Measurements from ENCODE around the gene MIPEP.
A peak's percentile ranks its signal among the peaks of the same experiment; 100 is the strongest.

Gene MIPEP

DNA sequence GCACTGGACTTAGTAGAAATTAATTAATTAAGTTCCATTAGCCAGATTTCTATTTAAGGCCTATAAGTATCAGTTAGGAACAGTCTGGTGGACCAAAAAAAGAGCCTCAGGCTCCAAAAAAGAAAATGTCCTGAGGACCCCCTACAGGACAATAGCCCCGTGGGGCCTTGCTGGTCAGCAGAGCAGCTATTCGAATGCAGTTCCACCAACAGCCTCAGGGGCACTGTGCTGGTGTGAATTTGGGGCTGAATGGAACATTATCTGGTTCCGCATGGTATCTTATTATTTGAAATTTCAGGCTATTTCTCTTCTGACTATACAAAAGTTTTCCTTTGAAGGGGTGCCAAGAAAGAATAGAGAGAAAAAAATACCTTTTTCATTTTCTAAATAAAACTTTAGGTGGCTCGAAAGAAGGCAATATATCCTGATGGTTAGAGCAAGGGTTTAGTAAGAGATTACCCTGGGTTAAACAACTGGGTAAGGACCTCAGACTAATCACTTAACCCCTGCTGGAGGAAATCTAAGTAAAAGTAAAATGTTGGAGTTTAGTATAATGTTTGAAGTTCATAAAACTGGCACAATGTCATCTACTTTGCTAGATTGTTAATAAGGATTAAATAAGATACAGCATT, 147.2 kb downstream of the MIPEP start:
- DNase-seq, result no peak

DNA sequence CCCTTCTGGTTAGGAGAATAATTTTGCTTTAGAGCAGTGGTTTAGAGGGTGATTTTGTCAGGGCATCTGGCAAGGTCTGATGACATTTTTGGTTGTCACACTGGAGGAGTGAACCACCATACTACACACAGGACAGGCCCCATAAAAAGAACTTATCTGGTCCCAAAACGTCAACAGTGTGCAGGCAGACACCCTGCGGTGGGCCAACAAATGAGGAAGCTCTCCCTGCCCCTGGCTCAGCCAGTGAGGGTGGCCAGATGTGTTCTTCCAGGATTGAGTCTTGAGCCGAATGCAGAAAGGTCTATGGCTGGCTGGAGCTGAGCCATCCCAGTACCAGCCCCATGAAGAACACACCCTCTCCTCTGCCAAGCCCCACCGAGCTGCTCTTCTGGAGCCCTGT, 149.2 kb downstream of the MIPEP start:
- no peak for DNase-seq

DNA sequence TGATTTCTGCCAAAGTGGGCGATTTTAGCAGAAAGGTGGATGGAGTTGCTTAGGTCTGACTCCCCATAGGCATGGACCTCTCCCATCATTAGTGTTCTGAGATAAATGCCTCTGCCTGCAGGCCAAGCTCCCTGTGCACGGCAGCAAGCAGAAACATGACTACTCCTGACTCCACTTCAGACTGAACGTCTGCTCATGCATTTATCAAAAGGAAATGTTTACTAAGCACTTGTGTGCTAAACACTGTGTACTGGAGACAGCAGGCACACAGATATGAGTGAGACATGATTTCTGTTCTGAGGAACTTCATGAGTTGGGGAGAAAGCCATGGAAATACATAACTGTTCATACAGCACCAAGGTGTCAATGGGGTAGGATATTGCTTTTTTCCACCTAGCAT, 149.6 kb downstream of the MIPEP start:
- DNase-seq, result peak; percentile 78

DNA sequence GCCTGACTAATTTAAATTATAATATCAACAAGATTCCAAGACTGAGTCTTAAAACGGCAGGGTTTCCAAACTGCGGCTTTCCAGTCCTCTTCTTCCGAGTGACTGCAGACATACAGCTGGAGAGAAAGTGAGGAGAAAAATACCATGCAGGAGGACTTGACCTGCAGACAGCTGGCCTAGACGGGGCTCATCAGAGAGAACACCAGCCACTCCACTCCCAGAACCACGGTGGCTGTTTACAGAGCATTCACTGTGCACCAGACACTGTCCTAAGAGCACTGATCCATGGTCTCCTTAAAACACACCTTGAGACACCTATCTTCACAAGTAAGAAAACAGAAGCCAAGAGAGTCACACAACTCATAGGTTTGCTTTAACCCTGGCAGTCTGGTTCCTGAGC, 152.7 kb downstream of the MIPEP start:
- no peak for DNase-seq

DNA sequence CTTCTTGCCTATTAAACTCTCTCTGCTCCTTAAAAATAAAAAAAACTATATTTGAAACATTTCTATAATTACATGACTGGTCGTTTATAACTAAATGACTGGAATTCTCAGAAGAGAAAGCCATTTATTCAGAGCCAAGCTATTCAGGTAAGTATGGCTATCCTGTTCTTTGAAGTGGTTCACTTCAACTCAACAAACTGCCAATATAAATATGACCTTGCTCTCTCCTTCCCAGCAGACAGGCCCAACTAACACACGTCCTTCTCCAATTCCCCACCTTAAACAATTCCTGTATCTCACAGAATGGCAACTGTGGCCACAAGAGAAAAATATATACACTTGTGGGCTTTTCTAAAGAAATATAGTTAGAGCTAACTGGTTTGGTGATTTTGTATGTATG, 153.9 kb downstream of the MIPEP start:
- peak; percentile 49 for DNase-seq

DNA sequence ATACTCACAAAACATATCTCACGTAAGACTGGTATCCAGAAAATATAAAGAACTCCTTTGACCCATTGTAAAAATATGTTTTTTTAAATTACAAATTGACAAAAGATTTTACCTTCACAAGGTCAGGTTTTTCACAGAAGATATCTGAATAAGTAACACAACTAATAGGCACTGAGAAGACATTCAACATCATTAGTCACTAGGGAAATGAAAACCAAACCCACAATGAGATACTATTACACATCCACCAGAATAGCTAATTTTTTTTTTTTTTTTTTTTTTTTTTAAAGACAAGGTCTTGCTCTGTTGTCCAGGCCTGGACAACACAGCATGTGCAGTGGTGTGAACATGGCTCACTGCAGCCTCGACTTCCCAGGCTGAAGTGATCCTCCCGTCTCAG, 157.5 kb downstream of the MIPEP start:
- no peak for DNase-seq

DNA sequence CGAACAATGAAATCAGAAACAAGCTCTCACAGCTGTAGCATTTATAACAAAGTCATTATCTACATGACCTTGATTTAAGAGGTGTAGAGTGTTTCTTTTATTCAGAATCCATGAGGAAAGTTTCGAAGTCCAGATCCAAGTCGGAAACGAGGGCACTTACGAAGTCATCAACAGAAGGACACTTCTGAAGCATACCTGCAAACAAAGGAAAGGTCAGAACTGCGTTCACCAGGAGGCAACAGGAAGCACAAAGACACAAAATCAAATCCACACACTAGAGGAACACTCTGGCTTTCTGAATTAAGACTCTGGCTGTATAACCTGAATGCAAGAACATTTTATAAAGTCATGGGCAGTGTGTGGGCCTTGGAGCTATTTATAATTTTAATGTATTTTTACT, 158.9 kb downstream of the MIPEP start:
- peak; percentile 30 for DNase-seq

DNA sequence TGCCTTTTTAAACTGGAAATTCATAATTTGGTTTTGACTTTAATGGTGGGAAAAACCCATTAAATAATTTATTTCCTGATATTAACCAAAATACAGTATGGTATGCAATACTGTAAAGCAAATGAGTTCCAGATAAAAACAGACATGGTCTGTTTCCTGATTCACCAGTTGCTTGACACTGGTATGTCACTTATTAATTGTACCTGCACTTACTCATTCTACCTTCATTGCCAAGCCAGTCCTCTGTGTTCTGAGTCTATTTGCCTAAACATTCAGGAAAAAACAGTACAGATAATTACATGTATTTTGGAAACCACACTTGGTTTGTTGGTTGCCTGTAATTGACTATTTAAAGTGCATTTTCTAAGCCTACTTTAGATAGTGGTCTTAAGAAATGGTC, 159.7 kb downstream of the MIPEP start:
- DNase-seq, result no peak

DNA sequence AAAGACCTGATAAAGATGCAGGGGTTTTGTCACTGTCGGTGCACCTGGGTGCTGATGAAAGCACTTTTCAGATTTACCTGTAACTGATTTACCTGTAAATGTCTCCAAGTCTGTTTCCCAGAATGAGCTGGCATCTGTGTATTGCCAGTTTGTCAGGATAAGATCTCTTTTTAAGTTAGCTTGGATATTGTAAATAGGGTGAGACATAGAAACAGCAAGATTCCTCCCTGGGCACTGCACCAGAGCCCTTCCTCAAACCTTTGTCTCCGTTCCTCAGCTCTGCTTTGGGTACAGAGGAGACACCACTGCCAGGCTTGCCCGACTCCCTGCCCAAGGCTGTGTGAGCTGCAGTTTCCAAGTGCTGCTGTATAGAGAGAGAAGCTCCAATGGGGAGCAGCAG, 160.4 kb downstream of the MIPEP start:
- DNase-seq, result no peak

DNA sequence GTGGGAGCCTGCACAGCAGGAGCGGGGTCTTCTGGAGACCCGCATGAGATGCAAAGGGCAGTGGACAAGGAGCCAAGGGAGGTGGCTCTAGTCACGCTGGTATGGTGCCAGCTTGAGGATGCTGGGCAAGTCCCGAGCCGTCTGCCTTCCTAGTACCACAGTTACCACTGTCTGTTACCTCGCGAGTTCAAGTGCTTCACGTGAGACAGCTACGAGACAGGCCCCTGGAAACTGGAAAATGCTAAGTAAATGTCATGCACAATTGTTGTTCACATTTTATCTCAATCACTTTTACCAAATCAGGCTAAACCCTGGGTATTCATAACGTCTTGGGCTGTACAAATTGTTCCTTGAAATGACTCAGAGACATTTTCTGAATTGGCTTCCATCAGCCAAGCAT, 163.3 kb downstream of the MIPEP start:
- DNase-seq, result no peak

DNA sequence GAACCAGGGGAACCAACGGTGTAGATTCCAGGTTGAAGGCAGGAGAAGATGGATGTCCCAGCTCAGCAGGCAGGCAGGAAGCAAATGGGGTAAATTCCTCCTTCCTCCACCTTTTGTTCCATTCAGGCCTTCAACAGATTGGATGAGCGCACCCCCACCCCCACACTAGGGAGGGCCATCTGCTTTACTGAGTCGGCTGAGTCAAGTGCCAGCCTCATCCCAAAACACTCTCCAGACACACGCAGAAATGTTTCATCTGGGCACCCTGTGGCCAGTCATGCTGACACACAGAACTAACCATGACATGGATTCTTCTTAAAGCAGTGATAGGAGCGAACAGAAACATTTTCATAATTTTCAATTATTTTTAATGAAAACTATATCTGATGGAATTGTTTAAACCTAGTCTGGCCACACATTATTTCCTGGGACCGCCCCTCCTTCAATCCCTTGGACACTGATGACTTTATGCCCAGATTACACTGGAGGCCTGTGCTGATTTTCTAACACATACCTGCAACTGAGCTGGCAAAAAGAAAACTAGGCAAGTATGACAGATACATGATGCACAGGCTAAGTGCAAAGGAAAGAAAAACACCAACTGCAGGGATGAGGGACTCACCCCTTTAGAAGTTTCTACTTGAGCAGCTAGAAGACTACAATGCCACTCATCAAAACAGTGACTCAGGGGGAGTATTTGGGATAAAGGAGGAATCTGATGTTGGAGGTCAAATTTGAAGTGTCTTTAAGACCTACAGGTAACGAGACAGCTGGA, 164.8 kb downstream of the MIPEP start:
- DNase-seq, result peak; percentile 19

DNA sequence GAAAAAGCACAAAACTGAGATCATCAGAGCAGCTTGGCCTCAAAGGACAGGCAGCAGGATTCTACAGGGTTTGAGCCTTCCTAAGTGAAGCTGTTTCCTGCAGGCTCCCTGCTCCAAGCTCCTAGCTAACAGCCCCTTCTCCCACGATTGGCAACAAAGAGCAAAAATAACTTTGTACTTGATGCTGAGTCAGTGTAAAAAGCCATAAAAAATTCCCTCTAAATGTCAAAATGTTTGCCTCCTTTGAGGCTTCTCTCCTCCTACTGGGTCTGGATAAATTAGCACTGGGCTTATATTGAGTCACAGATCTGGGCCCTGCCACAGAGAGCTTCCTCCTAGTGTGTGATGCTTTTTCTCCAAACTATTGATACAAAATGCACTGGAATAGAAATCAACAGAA, 165.7 kb downstream of the MIPEP start:
- no peak for DNase-seq

DNA sequence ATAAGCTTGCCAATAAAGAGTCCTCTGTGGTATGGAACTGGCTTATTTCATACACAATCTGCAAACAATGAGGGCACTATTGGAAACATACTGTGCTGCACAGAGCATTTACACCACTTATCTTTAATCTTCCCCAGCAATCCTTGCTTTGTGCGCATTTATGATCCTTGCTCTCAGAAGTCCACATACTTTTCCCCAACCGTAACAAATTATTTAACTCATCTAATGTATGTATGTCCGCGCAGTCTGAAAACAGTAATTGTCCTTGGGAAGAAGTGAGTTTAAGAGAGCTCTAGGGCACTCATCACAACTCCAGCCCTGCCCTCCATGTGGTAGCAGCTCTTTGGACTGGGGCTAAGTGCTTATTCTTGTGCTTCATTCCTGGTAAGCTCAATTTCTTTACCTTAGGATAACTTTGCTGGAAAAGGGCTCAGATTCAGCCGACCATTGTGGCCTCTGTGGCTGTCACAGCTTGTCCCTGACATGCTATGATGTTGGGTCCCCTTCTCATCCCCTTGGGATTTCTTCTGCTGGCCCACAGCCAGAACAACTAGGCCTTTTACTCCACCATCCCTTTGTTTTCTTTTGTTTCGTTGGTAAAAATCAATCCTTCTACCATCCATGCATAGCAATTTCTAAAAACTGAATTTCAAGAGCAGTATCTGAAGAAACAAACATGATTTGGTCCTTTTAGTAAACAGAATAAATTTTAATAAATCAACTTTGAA, 166.3 kb downstream of the MIPEP start:
- no peak for DNase-seq

DNA sequence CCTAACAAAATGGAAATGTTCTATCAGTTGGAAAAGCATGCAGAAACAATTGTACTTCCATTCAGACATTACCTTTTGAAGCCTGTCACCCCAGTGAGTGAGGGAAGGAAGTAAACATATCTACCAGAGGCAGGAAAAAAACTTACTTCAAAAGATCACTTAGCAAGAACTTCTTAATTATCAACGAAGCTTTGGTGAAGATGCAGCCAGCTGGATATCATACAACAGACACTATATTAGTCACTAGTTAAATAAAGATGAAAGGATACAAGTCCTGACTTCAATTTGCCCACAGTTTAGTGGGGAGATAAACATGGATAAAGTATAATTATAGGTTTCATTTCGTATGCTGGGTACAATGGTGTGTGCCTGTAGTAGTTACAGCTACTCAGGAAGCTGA, 170.2 kb downstream of the MIPEP start:
- DNase-seq, result no peak

DNA sequence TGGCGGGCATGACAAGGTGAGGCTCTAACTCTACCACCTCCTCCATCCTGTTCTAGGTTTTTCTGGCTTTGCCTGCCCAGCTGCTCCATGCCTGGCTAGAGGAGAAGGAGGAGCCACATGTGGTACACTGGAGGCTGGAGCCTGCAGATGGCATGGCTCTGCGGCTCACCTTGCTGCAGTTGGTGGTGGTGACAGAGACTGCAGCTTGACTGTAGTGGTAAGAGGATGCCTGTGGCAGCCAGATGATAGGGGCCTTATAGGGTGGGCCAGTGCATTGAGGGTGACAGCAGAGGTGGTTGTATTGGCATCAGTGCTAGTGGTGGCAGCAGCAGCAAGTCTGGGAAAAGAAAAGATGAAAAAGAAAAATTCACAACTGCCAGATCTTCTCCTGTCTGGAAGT, 172.8 kb downstream of the MIPEP start:
- no peak for DNase-seq

DNA sequence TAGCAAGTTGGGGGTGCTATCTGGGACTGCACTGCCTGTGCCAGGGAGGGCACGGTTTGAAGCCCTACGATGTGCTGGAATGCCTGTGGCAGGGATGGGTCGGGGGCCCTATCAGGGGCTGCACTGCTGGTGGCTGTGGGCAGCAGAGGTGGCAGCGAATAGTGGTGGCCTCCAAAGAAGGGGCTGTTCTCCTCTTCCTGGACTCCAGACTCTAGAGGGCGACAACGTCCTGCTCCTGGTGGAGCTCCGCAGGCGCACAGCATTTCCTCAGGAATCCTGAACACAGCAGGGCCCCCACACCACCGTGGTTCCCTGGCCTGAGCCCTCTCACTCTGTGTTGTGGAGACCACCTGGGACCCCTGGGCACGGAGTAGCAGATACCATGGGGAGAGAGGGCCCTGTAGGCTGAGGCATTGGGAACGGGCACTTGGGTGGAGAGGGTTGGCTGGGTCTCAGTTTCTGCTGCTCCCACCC, 173.4 kb downstream of the MIPEP start:
- no peak for DNase-seq

DNA sequence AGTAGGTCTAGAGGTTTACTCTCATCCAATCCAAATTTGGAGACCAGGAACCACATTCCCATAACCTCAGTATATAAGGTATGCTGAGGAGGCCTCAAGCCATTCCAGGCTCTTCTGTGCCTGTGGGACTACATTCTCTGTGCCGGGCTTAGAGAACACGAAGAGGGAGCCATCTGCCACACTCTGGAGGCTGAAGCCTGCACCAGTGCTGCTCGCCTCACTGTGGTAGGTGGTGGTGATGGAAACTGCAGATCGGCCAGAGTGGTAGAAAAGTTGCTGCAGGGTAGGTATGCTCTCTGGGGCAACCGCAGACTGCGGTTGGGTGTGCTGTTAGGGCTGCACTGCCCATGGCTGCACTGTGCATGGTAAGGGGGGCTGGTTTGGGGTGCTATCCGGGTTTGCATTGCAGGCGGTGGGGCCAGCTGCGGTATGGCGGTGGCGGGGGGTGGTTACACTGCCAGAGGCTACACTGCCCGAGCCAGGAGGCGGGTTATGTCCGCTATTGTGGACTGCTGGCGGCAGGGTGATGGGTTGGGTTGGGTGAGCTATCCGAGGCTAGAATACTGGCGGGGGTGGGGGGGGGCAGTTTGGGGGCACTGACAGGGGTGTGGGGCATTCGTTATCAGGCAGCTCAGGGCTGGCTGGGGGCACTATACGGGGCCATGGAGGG, 174.0 kb downstream of the MIPEP start:
- no peak for DNase-seq

DNA sequence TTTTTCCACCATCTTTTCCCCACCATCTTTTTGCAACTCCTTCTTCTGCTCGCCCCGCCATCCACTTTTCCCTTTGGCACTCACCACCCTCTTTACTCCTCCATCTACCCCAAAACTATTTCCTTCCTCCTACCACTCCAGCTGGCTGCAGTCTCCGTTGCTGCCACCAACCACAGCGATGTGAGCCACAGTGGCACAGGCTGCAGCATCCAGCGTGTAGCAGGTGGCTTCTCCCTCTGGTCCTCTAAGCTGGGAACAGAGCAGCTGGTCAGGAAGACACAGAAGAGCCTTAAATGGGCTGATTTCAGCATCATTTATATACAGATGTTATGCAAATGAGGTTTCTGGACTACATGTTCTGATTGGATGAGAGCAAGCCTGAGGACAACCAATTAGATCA, 174.5 kb downstream of the MIPEP start:
- no peak for DNase-seq

DNA sequence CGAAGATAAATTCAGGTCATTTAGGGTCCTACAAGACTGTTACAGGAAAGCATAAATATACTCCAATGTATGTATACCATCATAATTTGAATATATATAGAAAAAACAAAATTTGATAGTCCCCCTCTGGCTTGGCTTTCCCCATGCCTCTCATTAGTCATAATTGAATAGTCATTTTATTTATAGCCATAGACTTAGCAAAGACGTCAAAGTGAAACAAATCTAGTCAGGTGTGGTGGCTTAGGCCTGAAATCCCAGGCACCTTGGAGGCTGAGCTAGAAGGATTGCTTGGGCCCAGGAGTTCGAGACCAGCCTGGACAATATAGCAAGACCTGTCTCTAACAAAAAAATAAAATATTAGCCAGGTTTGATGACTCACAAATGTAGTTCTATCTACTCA, 177.8 kb downstream of the MIPEP start:
- DNase-seq, result no peak

DNA sequence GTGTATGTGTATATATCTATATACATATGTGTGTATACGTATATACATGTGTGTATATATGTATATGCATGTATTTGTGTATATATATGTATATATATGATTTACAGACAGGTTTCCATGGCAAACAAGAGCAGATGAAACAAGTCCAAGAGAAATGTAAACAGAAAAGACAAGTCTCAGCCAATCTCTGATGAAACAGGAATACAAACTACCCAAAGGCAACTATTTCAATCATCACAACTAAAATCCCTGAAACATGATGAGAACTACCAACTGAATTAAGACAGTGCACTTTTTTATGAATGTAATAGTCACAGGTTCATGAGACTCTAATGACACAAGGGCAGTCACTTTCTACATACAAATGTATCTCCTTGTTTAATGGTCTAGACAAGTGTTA, 178.8 kb downstream of the MIPEP start:
- DNase-seq, result no peak

DNA sequence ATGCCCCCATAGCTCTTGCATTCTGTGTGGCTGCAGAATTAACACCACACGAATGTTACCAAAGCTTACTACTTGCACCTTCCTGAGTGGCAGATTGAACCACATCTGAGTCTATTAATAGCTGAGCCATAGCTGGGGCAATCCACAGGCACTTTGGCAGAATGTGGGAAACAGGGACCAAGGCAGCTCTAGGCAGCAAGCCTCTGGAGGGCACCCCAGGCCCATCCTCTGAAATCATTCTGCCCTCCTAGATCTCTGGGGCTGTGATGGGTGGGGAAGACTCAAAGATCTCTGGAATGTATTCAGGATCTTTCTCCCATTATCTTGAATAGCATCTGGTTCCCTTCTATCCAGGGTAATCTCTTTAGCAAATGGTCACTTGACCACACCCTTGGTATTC, 179.7 kb downstream of the MIPEP start:
- no peak for DNase-seq

DNA sequence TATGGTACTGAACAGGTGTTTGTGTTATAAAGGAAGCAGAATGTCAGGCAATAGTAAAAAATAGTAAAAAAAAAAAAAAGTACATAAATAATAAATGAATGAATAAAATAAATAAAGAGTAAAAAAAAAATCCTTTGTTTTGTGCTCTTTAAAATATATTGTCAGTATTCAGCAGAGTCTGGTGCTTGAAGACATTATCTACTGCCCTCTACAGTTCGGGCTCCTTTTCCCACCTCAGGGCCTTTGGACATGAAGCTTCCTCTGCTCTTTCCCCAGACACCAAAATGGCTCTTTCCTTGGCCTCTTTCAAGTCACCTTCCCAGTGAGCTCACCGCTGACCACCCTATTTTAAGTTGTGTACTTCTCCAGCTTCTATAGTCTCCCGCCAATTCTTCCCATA, 181.5 kb downstream of the MIPEP start:
- DNase-seq, result no peak

DNA sequence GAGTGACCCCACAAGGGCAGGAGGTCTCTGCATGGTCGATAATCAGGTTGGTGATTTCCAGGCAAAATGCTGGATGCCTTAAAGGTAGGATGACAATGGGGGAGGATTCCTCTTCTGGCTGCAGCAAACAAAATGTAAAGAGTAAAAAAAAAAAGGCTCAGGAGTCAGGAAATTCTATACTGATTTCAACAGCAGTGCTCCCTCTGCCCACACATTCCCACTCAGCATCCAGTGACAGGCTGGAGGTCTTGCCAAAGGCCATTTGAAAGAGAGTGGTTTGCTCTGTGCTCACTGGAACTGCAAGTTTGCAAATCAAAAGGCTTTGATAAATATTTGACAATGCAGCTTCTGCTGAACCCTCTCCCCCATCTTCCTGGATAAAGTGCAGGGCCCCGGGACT, 183.6 kb downstream of the MIPEP start:
- DNase-seq, result no peak

All from NCI-H510A treated with DMSO at 0.1 percent for 48 hours (cell line).